AG09309 (cell line): ENCODE measurements around the gene ETV6.

Source experiments
- DNase-seq: peaks from one replicate; pipeline ENCODE4 v3.0.0-alpha.2; 2010; ENCODE audit warnings: low read depth
- H3K4me3 ChIP-seq: 2 replicates; pipeline ENCODE4 v1.5.1; 2011; ENCODE audit warnings: mild to moderate bottlenecking, low read depth, low read length, moderate library complexity; ENCODE audit not compliant: control insufficient read depth
- TF ChIP-seq, protein P1 (sequence below): IDR thresholded peaks from 2 replicates; pipeline ENCODE4 v1.5.1; 2011; ENCODE audit warnings: mild to moderate bottlenecking, low read depth, low read length, inconsistent platforms; ENCODE audit not compliant: insufficient read depth, control insufficient read depth; ENCODE audit errors: missing control alignments

Gene ETV6

DNA sequence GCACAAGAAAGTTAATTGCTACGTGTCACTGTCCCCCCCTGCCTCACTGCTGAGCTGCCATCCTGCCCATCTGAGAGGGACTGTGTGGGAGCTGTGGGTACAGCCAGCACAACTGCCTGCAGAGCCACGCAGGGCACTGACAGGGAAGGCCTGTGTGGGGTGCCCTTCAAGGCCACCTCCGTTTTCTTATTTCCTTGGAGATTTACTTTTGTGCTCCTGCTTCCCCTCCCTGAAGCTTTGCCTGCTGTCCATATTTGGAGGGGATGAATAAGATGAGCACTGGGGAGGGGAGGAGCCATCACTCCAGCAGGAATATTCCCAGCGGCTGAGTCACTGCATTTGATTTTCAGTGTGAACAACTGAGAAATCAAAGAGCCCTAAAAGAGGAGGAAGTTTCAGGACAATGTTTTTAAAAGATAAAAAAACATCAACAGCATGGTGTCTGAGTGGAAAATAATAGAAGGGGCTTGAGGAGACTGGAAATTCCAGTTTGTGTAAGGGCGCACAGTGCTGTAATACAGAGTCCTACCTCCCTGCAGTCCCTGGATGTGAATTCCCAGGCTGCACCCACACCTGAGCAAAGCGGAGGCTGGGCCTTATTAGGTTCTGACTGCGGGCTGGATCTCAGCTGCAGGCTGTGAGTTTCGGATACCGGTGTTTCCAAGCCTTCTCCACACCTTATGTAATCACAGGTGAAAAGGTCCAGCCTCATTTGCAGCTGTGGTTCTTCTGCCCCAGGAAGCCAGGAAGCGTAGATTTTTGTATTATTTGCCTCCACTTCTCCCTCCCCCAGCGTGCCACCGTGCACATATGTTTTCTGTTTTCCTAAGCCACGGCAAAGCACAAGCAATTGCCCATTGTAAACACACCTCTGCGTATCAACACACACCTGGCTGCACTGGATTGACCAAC, 228.7 kb downstream of the ETV6 start:
- H3K4me3 ChIP-seq = no peak overlapping the region
- TF ChIP-seq, protein P1, sequence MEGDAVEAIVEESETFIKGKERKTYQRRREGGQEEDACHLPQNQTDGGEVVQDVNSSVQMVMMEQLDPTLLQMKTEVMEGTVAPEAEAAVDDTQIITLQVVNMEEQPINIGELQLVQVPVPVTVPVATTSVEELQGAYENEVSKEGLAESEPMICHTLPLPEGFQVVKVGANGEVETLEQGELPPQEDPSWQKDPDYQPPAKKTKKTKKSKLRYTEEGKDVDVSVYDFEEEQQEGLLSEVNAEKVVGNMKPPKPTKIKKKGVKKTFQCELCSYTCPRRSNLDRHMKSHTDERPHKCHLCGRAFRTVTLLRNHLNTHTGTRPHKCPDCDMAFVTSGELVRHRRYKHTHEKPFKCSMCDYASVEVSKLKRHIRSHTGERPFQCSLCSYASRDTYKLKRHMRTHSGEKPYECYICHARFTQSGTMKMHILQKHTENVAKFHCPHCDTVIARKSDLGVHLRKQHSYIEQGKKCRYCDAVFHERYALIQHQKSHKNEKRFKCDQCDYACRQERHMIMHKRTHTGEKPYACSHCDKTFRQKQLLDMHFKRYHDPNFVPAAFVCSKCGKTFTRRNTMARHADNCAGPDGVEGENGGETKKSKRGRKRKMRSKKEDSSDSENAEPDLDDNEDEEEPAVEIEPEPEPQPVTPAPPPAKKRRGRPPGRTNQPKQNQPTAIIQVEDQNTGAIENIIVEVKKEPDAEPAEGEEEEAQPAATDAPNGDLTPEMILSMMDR = no peak
- DNase-seq = peak; percentile 34

DNA sequence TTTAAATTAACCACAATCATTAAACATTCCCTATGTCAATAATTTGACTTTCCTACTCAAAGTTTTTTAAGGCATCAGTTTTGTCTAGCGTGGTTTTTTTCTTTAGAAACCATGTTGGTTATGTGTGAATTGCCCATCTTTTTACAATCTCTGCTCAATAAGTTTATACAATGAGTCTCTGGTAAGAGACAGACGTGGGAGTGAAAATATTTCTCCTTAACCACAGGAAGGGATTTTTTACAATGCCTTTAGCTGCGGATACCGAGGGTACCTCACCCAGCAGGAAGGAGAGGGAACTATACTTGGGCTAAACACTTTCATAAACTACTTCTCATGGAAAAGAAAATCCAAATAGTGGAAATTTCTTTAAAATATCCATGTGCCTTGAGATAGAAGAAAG, 229.8 kb downstream of the ETV6 start:
- peak; percentile 28 for DNase-seq
- TF ChIP-seq, protein P1 = no peak
- H3K4me3 ChIP-seq = no peak overlapping the region

DNA sequence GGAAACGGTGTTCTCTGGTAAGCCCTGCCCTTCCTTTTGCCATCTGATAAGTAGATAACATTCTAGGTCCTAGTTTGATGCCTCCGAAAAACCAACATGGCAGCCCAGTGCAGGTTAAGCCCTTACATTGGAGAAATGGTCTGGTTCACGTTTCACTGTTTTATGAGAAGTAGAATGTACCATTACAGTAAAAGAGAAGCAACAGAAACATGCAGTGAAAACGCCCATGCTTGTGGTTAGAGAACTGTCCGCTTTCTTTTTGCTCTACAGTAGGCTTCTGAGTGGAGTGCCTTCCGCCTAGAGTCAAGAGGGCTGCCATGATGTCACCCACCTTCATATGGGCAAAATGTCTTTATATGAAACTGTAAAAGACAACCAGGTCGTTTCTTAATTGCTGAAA, 230.9 kb downstream of the ETV6 start:
- H3K4me3 ChIP-seq = no peak overlapping the region
- TF ChIP-seq, protein P1 = no peak
- DNase-seq = no peak

DNA sequence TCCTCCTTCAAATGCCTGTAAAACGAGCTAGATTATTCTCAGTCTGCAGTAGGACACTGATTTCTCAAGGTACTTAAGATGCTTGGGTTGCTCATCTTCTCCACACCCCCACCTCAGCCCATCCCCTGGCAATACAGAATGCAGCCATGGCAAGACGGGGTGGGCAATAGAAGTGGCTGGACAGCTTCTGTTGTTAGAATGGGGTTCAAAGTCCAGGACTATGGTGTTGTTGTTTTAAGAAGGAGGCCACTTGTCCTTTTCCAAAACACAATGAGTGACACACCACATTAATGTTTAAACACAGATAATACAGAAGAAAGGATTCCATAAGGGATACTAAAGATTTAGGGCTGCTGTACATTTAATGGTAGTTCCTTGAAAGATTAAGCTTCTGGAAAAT, 232.4 kb downstream of the ETV6 start:
- no peak overlapping the region for H3K4me3 ChIP-seq
- DNase-seq = no peak

GRCh38 chr12:11882301-11883019, 233.0 kb downstream of the ETV6 start:
- TF ChIP-seq, protein P1 = no peak
- no peak overlapping the region for H3K4me3 ChIP-seq
- DNase-seq = no peak

More for the DNA sequence above, 232.4 kb downstream of the ETV6 start:
- TF ChIP-seq, protein P1 = no peak

DNA sequence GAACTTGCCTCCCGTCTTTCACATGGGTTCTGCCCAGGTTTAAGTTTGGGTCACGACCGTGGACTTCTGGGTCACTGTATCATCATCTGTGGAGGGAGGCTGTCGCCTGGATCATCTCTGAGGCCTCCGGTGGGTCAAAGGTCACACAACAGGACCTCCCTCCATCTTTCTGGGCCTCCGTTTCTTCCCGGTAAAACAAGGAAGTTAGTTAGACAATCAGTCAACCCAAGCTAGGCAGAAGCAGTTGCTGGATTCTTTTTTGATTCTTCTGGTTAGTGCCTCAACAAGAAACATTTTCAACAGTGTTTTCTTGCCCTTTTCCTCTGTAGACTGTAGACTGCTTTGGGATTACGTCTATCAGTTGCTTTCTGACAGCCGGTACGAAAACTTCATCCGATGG, 234.6 kb downstream of the ETV6 start:
- TF ChIP-seq, protein P1 = no peak
- H3K4me3 ChIP-seq = no peak overlapping the region
- DNase-seq = no peak
